ENCODE results near the gene FOSL1.

FOSL1 gene

GRCh38 chr11:65919573-65920371 is 19.6 kb upstream of the FOSL1 start:
- peak in 1 of 2 donors; percentile 36 for DNase-seq (ENCODE audit: low read depth in 2 of 2)

GRCh38 chr11:65919141-65919572 is 19.0 kb upstream of the FOSL1 start, which contains the start of gene DRAP1:
Gene DRAP1, plus strand, starts transcription at chr11:65919426. Its CDS starts 76 bp downstream, at chr11:65919502.
- DNase-seq (ENCODE audit: low read depth in 2 of 2), result peak; percentile 96 to 100

- DNase-seq (ENCODE audit: low read depth in 2 of 2), result no peak
These were observed 18.3 kb upstream of the FOSL1 start, which contains the start of gene C11orf68 for GRCh38 chr11:65918211-65919140. Gene C11orf68, minus strand, starts transcription at chr11:65919062. Its CDS starts 31 bp downstream, at chr11:65919031.

- DNase-seq (ENCODE audit: low read depth in 2 of 2), result no peak
These were observed 17.4 kb upstream of the FOSL1 start for GRCh38 chr11:65917434-65918210.

GRCh38 chr11:65917077-65917433 is 16.9 kb upstream of the FOSL1 start:
- DNase-seq (ENCODE audit: low read depth in 2 of 2), result no peak

- DNase-seq (ENCODE audit: low read depth in 2 of 2), result no peak
These were observed 16.2 kb upstream of the FOSL1 start for GRCh38 chr11:65916391-65916790.

- DNase-seq (ENCODE audit: low read depth in 2 of 2), result no peak
These were observed 15.6 kb upstream of the FOSL1 start for GRCh38 chr11:65915821-65916251.

GRCh38 chr11:65915101-65915820 is 15.1 kb upstream of the FOSL1 start:
- no peak for DNase-seq (ENCODE audit: low read depth in 2 of 2)

- no peak for DNase-seq (ENCODE audit: low read depth in 2 of 2)
These were observed 12.7 kb upstream of the FOSL1 start for GRCh38 chr11:65912845-65913244.

GRCh38 chr11:65911682-65912568 is 11.7 kb upstream of the FOSL1 start:
- no peak for DNase-seq (ENCODE audit: low read depth in 2 of 2)

GRCh38 chr11:65907878-65908277 is 7.7 kb upstream of the FOSL1 start:
- DNase-seq (ENCODE audit: low read depth in 2 of 2), result no peak

GRCh38 chr11:65906602-65907001 is 6.4 kb upstream of the FOSL1 start:
- no peak for DNase-seq (ENCODE audit: low read depth in 2 of 2)

- no peak for DNase-seq (ENCODE audit: low read depth in 2 of 2)
These were observed 3.5 kb upstream of the FOSL1 start for GRCh38 chr11:65903715-65904114.

GRCh38 chr11:65903068-65903481 is 2.9 kb upstream of the FOSL1 start:
- DNase-seq (ENCODE audit: low read depth in 2 of 2), result no peak

GRCh38 chr11:65900899-65901180 is 652 bp upstream of the FOSL1 start:
- DNase-seq (ENCODE audit: low read depth in 2 of 2), result no peak

- peak; percentile 68 to 79 for DNase-seq (ENCODE audit: low read depth in 2 of 2)
These were observed 648 bp downstream of the FOSL1 start for GRCh38 chr11:65899356-65900124.

GRCh38 chr11:65898656-65899355 is 1.4 kb downstream of the FOSL1 start:
- no peak for DNase-seq (ENCODE audit: low read depth in 2 of 2)

GRCh38 chr11:65897020-65897471 is 3.1 kb downstream of the FOSL1 start:
- no peak for DNase-seq (ENCODE audit: low read depth in 2 of 2)

Data from stimulated activated CD8-positive, alpha-beta memory T cell treated with anti-CD3 and anti-CD28 coated beads, Interleukin-7, amount 100 ng/mL, for 4 hours (primary cell).